Vagina (tissue), 2 donors: ENCODE data around the gene PRPF40B.

Experiments used
- POLR2A ChIP-seq, 2 donors: fragments of 450-650 bp; IDR thresholded peaks; one replicate each; pipeline ENCODE4 v1.6.1; 2017; ENCODE audit warnings: antibody characterized with exemption in 2 of 2, mild to moderate bottlenecking in 2 of 2, moderate library complexity in 2 of 2
- POLR2AphosphoS5 ChIP-seq, 2 donors: sonication (generic); formaldehyde crosslinking; IDR thresholded peaks; one replicate each; pipeline ENCODE4 v1.9.0; 2017; ENCODE audit warnings: antibody characterized with exemption in 2 of 2, mild to moderate bottlenecking in 2 of 2, low read depth in 1 of 2; ENCODE audit not compliant: insufficient read depth in 1 of 2
- TF ChIP-seq, protein P1 (sequence below), 3 experiments: fragments of 450-650 bp in 2 of 3; fragments of 200-600 bp in 1 of 3; sonication (generic) in 1 of 3; IDR thresholded peaks; one replicate each; pipeline ENCODE4 v1.5.1; 2017 to 2019; ENCODE audit warnings: antibody characterized with exemption in 3 of 3, mild to moderate bottlenecking in 2 of 3, moderate library complexity in 2 of 3

DNA sequence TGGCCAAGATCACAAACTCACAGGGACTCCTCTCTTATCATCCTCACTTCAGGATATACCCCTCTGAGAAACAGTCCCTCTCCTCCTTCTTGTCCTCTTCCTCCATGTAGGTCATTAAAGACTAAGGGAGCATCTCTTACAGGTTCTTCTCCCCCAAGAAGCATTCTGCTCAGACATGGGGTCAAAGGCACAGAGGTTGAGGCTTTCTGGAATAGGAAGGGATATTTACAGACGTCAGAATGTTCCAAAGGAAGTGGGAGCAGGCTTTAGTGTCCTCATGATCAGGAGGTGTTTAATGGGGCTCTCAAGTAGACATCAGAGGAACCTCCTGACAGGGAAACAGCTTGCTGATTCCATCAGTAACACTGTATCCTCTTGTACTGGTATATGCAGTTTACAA is 36.4 kb downstream of the PRPF40B start:
- TF ChIP-seq, protein P1, sequence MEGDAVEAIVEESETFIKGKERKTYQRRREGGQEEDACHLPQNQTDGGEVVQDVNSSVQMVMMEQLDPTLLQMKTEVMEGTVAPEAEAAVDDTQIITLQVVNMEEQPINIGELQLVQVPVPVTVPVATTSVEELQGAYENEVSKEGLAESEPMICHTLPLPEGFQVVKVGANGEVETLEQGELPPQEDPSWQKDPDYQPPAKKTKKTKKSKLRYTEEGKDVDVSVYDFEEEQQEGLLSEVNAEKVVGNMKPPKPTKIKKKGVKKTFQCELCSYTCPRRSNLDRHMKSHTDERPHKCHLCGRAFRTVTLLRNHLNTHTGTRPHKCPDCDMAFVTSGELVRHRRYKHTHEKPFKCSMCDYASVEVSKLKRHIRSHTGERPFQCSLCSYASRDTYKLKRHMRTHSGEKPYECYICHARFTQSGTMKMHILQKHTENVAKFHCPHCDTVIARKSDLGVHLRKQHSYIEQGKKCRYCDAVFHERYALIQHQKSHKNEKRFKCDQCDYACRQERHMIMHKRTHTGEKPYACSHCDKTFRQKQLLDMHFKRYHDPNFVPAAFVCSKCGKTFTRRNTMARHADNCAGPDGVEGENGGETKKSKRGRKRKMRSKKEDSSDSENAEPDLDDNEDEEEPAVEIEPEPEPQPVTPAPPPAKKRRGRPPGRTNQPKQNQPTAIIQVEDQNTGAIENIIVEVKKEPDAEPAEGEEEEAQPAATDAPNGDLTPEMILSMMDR (IDR thresholded peaks at IDR 0.05): no peak
- TF ChIP-seq POLR2A (IDR thresholded peaks at IDR 0.05) (no peak), POLR2AphosphoS5 (IDR thresholded peaks at IDR 0.05; ENCODE audit: insufficient read depth in 1 of 2, low read depth in 1 of 2) (no peak)
